CD4-positive, alpha-beta T cell treated with Interleukin-15 for 4 hours (primary cell): ENCODE results near the gene TPP1.

Experiments
- DNase-seq: peaks from one replicate; pipeline ENCODE4 v3.0.0-alpha.2; 2020; ENCODE audit warnings: low spot score

Gene TPP1

DNA sequence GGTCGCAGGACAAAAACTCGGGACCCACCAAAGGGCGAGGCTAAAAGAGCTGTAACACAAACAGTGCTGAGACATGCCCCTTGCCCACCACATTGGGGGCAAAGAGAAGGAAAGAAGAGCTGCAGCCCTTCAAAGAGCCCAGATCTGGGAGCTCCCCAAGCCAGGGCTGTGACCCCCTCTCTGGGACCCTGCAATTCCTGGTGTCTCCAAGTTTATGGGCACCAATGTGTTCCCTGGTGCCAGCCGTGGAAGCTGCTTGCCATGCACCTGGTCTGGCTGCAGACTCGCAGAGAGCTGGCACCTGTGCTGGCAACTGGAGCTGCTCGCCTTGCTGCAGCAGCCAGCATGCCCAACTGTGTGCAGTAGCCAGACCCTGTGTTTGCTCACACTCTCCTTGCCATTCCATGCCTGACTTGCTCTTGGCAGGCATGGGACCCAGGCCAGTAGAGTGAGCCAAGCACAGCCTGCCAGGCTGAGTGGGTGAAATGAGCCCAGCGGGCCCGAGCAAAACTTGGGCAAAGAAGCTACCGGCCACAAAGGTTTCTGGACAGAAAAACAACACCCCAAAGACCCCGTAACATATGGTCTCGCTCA is 31.8 kb downstream of the TPP1 start:
- no peak for DNase-seq

DNA sequence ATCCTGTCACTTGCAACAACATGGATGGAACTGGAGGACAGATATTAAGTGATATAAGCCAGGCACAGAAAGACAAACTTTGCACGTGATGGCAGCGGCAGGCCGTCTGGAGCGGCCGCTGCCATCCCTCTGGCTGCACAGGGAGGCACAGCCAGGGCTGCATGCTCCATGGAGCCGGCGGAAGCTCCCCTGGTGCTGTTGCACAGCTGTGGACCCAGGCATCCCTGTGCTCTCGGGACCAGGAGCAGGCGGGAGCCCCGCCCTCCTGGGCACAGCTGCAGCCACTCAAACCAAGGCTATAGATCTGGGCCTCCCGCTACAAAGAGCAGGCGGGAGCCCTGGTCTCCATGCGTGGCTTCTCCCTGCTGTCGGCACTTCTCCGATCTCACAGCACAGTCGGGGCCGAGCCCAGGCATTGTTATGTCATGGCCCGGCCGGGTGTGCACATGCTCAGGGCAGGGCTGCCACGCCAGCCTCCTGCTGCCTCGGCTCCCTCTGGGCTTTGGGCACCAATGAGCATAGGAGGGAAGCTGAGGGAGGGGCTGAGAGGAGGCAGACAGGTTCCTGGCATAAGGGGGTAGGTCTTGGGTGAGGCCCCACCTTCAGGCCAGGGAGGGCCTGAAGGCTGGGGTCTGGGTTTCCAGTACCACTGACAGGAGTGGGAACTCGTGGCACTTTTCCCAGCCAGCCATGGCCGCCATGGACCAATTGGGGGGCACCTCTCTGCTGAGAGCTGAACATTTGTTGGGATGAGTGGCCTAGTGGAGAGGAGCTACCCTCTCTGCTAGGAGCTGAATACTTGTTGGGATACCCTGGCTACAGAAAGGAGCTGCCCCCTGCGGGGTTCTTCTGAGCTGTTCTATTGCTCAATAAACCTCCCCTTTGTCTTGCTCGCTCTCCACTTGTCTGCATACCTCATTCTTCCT is 32.5 kb downstream of the TPP1 start:
- DNase-seq: no peak

DNA sequence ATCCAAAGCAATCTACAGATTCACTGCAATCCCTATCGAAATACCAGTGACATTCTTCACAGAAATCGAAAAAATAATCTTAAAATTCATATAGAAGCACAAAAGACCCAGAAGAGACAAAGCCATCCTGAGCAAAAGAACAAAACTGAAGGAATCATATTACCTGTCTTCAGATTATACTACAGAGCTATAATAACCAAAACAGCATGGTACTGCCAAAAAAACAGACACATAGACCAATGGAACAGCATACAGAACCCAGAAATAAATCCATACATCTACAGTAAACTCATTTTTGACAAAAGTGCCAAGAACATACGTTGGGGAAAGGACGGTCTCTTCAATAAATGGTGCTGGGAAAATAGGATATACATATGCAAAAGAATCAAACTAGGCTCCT is 34.7 kb downstream of the TPP1 start:
- no peak for DNase-seq

DNA sequence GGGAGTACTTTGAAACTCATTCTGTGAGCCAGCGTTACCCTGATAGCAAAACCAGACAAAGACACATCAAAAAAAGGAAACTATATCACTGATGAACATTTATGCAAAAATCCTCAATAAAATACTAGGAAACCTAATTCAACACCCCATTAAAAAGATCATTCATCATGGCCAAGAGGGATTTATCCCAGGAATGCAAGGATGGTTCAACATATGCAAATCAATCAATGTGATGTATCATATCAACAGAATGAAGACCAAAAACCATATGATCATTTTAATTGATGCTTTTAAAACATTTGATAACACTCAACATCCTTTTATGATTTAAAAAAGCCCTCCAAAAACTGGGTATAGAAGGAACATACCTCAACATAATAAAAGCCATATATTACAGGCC is 35.6 kb downstream of the TPP1 start:
- no peak for DNase-seq

DNA sequence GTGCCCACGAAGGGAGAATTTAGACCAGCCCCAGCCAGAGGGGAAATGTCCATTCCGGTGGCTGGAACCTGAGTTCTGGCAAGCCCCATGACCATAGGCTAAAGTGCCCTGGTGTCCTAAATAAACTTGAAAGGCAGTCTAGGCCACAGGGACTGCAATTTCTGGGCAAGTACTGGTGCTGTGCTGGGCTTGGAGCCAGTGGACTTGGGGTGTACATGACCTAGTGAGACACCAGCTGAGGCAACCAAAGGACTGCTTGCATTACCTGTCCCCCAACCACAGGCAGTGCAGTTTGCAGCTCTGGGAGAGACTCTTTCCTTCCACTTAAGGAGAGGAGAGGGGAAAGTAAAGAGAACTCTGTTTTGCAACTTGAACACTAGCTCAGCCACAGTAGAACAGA is 39.5 kb downstream of the TPP1 start:
- no peak for DNase-seq

DNA sequence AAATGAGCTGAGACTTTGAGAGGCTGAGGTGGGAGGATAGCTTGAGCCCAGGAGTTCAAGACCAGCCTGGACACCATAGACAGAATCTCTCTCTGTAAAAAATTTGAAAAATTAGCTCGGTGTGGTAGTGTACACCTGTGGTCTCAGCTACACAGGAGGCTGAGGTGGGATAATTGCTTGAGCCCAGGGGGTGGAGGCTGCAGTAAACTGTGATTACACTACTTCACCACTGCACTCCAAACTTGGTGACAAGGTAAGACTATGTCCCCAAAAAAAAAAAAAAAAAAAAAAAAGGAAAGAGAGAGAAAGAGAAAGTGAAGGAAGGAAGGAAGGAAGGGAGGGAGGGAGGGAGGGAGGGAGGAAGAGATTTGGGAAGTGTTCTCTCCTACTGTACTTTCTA is 41.1 kb downstream of the TPP1 start:
- no peak for DNase-seq

DNA sequence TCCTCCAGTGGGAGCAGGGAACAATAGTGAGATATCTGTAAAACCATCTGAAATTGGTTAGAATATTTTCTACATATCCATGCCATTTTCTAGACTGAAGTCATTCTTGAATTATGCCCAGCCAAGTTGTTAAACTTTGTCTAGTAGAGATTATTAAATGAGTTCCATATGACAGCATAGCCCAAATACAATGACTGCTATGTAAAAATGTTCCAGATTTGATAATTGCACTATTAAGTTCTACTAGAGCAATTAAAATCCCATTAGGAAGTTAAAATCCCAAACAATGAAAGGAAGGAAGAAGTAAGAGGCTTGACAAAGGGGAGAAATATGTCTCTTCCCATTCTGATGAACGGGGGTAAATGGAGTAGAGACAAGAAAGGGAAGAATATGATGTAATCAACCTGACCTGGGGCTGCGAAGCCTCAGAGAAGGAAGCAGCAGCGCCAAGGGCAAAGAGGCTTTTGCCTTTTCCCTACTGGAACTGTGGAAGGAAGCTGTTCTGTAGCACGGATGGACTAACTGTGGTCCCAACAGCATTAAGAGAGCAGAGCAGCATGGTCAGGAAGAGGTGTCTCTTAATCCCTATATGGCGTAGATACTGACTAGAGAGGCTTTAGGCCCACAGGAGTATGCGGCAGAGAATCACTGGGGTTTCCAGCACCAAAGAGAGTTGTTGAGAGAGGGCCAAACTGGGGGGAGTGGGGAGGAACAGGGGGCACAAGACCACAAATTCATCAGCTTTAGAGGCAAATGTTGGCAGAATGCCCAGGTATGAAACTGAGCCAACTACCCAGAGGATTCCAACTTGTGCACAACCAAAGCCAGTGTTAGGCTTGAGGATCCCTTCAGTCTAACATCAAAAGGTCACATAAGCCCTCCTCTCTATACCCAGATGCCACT is 42.5 kb downstream of the TPP1 start:
- DNase-seq: no peak

DNA sequence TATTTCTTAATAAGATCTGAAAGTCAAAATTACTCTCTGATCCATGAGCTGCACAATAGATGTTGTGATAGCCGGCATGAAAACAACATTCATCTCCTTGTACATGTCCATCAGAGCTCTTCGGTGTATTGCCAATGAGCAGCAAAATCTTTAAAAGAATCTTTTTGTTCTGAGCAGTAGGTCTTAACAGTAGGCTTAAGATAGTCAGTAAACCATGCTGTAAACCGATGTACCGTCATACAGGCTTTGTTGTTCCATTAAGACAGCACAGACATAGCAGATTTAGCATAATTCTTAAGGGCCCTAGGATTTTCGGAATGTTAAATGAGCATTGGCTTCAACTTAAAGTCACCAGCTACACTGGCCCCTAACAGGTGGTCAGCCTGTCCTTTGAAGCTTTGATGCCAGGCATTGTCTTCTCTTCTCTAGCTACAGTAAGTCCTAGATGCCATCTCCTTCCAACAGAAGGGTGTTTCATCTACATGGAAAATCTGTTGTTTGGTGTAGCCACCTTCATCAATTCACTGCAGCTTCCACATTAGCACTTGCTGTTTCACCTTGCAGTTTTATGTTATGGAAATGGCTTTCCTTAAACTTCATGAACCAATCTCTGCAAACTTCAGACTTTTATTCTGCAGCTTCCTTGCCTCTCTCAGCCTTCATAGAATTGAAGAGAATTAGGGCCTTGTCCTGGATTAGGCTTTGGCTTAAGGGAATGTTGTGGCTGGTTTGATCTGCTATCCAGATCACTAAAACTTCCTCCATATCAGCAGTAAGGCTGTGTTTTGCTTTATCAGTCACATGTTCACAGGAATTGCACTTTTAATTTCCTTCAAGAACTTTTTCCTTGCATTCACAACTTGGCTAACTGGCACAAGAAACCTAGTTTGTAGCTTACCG is 44.2 kb downstream of the TPP1 start:
- no peak for DNase-seq

DNA sequence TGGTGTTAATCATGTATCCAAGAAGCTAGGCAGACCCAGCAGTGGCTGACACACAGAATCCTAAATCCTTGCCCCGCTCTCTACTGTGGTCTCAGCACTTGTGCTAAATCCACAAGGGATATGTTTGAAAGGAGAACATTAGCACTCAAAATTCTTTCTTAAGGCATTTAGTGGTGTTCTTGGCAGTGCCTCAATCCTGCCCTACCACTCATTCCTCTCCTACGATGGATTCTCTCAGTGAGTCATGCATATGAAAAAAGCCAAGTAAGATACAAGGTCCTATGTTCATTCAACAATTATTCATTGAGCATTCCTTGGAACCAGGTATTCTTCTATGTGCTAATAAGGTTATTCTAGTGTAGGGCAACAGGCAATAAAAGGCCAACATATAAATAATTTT is 47.0 kb downstream of the TPP1 start:
- no peak for DNase-seq

DNA sequence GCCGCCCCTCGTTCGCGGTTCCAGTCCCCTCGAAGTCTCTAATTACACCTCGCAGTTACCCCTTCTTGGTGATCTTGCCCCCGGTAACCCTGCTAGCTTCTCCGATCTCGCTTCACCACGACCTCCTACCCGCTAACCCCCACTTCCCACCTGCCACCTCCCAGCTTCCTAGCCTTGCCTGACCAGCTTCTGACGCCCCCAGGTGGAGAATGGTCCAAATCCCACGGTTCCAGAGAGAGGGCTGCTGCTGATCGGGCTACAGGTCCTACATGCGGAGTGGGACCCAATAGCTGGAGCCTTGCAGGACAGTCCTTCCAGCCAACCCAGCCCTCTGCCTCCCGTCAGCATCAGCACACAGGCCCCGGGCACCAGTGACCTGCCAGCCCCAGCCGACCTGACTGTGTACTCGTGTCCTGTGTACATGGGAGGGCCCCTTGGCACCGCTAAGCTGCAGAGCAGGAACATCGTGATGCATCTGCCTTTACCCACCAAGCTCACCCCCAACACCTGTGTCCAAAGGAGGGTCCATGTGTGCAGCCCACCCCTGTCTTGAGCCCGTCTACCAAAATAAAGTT is 47.7 kb downstream of the TPP1 start:
- DNase-seq: no peak

DNA sequence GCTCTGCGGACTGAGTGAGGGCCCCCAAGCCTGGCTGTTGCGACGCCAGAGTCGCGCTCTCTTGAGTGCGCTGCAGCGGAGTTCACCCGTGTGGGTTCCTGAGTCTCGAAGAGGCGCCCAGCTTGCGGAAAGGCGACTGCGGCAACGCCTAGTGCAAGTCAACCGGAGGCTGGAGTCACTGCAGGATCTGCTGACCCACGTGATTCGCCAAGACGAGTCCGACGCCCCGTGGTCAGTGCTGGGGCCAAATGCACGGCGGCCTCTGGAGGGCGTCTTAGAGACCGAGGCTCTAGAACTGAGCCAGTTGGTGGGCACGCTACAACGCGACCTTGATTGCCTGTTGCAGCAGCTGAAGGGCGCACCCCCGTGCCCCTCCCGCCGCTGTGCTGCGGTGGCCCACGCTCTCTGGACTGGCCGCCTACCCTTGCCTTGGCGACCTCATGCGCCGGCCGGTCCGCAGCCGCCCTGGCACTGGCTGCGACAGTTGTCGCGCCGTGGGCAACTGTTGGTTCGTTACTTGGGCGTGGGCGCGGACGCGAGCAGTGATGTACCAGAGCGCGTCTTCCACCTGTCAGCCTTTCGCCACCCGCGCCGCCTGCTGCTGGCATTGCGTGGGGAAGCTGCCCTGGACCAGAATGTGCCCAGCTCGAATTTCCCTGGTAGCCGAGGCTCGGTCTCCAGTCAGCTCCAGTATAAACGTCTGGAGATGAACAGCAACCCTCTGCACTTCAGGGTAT is 48.4 kb downstream of the TPP1 start:
- no peak for DNase-seq

DNA sequence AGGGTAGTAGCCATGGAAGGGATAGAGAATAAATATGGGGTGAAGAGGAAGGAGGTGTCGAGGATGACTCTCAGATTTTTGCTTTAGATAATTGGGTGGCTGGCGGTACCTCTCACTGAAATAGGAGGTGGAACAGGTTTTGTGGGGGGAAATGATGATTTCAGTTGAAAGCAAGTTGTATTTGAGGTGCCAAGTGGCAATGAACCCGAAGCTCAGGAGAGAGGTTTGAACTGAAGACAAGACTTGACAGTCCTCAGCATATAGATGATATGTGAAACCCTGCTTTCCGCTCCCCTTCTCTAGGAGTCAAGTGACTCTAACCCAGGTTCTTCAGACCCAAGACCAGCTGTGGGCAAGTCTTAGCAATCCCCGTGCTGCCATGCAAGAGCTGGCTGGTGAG is 49.5 kb downstream of the TPP1 start:
- no peak for DNase-seq

DNA sequence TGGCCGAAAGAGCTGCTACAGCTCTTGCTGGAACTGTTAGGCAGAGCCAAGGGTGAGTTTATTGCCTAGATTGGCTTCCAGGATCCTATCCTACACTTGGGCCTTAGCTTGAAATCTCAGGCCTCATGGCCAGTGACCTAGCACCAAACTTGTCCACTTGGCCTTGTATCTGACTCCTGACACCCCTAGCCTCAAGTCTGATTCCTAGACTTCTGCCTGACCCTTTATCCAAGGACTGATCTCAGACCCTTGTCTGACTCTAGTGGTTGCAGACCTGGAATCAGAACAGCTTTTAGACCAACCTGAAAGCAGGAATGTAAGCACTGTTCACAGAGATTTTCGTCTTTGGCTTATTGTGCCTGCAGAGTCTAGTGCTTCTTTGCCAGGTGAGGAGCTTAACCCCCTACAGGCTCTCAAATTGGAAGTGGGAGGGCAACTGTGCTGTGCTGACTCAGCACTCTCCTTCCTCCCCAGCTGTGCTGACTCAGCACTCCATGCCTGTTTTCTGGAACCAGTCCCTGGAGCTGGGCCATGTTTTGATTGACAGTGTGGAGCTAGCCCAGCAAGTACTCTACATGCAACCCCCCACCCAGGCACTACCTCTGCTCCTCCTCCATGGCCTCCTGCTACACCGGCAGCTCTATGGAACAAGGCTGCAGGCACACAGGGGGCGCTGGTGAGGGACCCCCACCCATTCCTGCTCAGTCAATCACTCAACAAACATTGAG is 50.9 kb downstream of the TPP1 start:
- no peak for DNase-seq

DNA sequence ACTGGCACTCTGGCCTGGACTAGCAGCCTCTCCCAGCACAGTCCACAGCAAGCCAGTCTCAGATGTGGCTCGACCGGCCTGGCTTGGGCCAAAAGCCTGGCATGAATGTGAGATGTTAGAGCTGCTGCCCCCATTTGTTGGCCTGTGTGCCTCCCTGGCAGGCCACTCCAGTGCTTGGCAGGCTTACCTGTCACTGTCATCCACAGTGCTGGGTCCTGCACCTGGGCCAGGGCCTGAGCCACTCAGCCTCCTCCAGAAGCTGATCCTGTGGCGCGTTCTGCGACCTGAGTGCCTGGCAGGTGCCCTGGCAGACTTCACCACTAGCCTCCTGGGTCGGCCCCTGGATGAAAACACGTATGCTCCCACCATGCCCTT is 51.9 kb downstream of the TPP1 start:
- no peak for DNase-seq

DNA sequence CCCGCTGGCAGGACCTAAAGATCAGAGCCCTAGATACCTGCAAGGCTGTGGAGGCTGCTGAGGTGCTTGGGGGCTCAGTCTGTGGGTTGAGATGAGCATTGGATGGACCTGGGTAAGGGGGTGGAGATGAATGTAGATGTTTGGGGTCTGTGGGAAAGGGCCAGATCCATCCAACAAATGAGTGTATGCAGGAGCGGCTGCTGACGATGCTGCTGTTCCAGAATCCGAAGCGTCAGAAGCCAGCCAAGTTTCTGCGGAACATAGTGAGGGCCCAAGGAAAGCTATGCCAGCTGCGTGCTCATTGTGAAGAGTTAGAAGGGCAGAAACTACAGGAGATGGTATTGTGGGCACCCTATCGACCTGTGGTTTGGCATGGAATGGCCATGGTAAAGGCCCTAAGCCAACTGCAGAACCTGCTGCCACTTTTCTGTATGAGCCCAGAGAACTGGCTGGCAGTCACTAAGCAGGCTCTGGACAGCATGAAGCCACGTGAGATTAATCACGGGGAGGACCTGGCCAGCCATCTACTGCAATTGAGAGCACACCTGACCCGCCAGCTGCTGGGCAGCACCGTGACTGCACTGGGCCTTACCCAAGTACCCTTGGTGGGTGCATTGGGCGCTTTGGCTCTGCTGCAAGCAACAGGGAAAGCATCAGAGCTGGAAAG is 52.4 kb downstream of the TPP1 start:
- no peak for DNase-seq

DNA sequence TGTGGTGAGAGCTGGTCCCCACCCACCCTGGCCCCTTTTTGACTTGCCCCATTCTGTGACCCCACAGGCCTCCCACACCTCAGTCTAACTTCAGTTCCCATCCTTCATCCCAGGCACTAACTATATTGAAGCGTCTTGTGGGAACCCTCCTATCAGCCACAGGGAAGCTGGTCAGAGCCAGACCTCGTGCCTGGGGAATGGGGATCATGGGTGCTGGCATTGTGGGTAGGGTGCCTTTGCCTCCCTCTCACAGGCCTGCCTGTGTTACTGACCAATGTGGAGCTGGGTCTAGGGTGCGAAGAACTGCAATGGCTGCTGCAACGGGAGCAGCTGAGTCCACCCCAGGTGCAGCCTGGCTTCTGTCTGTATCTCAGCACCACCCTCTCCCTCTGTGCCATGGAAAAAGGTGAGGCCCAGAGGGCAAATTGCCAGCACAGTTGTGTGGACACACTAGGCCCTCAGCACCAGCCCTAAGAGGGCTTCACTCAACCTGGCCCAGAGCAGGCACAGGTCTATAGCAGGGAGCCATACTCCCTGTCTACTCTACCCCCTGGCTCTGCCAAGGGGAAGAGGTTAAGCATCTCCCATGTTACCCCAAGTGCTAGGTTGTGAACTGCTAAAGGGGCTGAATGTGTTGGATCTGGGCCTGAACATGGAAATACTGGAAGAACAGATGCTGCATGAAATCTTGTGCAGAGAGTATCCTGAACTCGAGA is 53.1 kb downstream of the TPP1 start:
- no peak for DNase-seq

DNA sequence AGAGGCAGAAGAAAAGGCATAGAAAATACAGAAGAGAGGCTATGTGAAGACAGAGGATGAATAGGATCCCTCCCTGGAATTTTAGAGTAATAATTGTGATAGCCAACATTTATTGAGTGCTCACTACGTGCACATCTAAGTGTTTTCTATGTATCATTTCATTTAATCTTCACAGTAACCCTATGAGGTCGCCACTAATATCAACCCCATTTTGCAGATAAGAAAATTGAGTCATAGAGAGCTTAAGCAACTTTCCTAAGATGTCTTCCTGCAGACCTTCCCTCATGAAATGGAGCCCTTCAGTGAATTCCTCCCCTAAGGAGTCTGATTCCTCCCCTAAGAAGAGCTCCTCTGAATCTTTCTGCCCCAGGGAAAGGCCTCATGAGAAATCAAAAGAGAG is 53.9 kb downstream of the TPP1 start:
- DNase-seq: no peak

DNA sequence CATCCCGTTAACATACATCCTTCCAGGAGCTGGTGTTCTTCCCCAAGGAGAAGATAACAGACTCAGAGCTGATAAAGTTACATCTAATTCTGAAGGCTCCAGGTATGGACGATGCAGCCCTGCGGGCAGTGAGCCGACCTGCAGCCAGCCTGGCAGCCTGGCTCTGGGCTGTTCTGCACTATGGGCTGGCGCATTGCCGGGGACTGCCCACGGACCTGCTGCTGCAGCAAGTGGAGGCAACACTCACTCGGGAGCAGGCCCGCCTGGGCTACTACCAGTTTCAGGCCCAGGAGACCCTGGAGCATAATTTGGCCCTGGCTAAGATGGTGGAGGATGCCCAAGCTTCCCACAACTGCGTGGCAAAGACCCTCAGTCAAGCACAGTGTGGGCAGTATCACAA is 55.6 kb downstream of the TPP1 start:
- no peak for DNase-seq

DNA sequence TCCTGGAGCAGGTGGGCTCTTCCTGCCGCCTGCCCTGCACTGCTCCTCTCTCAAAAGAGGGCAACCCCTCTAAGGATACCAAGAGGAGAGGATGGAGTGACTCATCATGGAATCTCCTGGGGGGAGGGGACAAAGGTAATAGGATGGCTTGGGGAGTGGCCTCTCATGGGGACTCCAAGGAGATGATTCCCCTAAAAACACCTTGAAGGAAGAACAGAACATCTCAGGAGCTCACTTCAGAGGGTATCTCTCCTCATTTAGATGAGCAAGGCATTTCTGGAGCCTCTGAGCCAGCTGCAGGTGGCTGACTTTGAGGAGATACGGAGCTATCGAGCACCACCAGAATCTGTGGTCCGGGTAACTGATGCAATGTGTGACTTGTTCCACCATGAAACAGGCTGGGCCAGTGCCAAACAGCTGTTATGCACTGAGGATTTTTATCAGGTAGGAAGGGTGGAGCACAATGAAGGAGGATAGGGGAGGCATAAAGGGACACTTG is 56.1 kb downstream of the TPP1 start:
- DNase-seq: no peak
